ENCODE results near the gene FILIP1L. TPM values are rescaled to one million over a fixed set of nuclear protein-coding genes. Genes with fewer than 3 reads are reported as not detected.

Gene FILIP1L
- total RNA-seq, 1 experiment from 2014 or later = 0.07 TPM

- Histone ChIP-seq H3K4me3 (ENCODE audit: insufficient read depth, low read depth, low read length) (no peak overlapping the region), H3K36me3 (replicated peaks; ENCODE audit: control insufficient read depth, insufficient read depth, low read length) (no peaks in the 10 kb centered on the region), H3K27me3 (ENCODE audit: control insufficient read depth, insufficient read depth, low read length) (no peaks in the 10 kb centered on the region)
- DNase-seq = no peak
Observed at GRCh38 chr3:99970198-99970597, 144.1 kb downstream of the FILIP1L start.

- H3K36me3 ChIP-seq (replicated peaks; ENCODE audit: control insufficient read depth, insufficient read depth, low read length) = no peaks in the 10 kb centered on the region
- DNase-seq = no peak
- H3K4me3 ChIP-seq (ENCODE audit: insufficient read depth, low read depth, low read length) = no peak overlapping the region
- H3K27me3 ChIP-seq (ENCODE audit: control insufficient read depth, insufficient read depth, low read length) = no peaks in the 10 kb centered on the region
Observed at GRCh38 chr3:99969136-99969535, 145.2 kb downstream of the FILIP1L start.

- Histone ChIP-seq H3K4me3 (ENCODE audit: insufficient read depth, low read depth, low read length) (no peak overlapping the region), H3K27me3 (ENCODE audit: control insufficient read depth, insufficient read depth, low read length) (no peaks in the 10 kb centered on the region), H3K36me3 (replicated peaks; ENCODE audit: control insufficient read depth, insufficient read depth, low read length) (no peaks in the 10 kb centered on the region)
- no peak for DNase-seq
Observed at GRCh38 chr3:99967796-99968195, 146.5 kb downstream of the FILIP1L start.

- H3K4me3 ChIP-seq (ENCODE audit: insufficient read depth, low read depth, low read length) = no peak overlapping the region
- no peaks in the 10 kb centered on the region for H3K36me3 ChIP-seq (replicated peaks; ENCODE audit: control insufficient read depth, insufficient read depth, low read length)
- no peaks in the 10 kb centered on the region for H3K27me3 ChIP-seq (ENCODE audit: control insufficient read depth, insufficient read depth, low read length)
- no peak for DNase-seq
Observed at GRCh38 chr3:99966662-99967416, 147.5 kb downstream of the FILIP1L start.

- no peak for DNase-seq
- Histone ChIP-seq H3K4me3 (ENCODE audit: insufficient read depth, low read depth, low read length) (no peak overlapping the region), H3K27me3 (ENCODE audit: control insufficient read depth, insufficient read depth, low read length) (no peaks in the 10 kb centered on the region), H3K36me3 (replicated peaks; ENCODE audit: control insufficient read depth, insufficient read depth, low read length) (no peaks in the 10 kb centered on the region)
Observed at GRCh38 chr3:99965681-99966408, 148.5 kb downstream of the FILIP1L start.

GRCh38 chr3:99965077-99965476 lies 149.2 kb downstream of the FILIP1L start:
- no peak for DNase-seq
- Histone ChIP-seq H3K36me3 (replicated peaks; ENCODE audit: control insufficient read depth, insufficient read depth, low read length) (no peaks in the 10 kb centered on the region), H3K4me3 (ENCODE audit: insufficient read depth, low read depth, low read length) (no peak overlapping the region), H3K27me3 (ENCODE audit: control insufficient read depth, insufficient read depth, low read length) (no peaks in the 10 kb centered on the region)

GRCh38 chr3:99962703-99963102 lies 151.6 kb downstream of the FILIP1L start:
- DNase-seq = no peak
- H3K36me3 ChIP-seq (replicated peaks; ENCODE audit: control insufficient read depth, insufficient read depth, low read length) = no peaks in the 10 kb centered on the region
- no peak overlapping the region for H3K4me3 ChIP-seq (ENCODE audit: insufficient read depth, low read depth, low read length)
- no peaks in the 10 kb centered on the region for H3K27me3 ChIP-seq (ENCODE audit: control insufficient read depth, insufficient read depth, low read length)

- Histone ChIP-seq H3K27me3 (ENCODE audit: control insufficient read depth, insufficient read depth, low read length) (no peaks in the 10 kb centered on the region), H3K4me3 (ENCODE audit: insufficient read depth, low read depth, low read length) (no peak overlapping the region), H3K36me3 (replicated peaks; ENCODE audit: control insufficient read depth, insufficient read depth, low read length) (no peaks in the 10 kb centered on the region)
- DNase-seq = no peak
Observed at GRCh38 chr3:99961756-99962515, 152.4 kb downstream of the FILIP1L start.

- DNase-seq = no peak
- no peak overlapping the region for H3K4me3 ChIP-seq (ENCODE audit: insufficient read depth, low read depth, low read length)
Observed at GRCh38 chr3:99960941-99961340, 153.4 kb downstream of the FILIP1L start.

GRCh38 chr3:99960123-99960878 lies 154.0 kb downstream of the FILIP1L start:
- no peak overlapping the region for H3K4me3 ChIP-seq (ENCODE audit: insufficient read depth, low read depth, low read length)
- no peaks in the 10 kb centered on the region for H3K36me3 ChIP-seq (replicated peaks; ENCODE audit: control insufficient read depth, insufficient read depth, low read length)
- H3K27me3 ChIP-seq (ENCODE audit: control insufficient read depth, insufficient read depth, low read length) = no peaks in the 10 kb centered on the region
- no peak for DNase-seq

More at GRCh38 chr3:99960941-99961340, 153.4 kb downstream of the FILIP1L start:
- Histone ChIP-seq H3K27me3 (ENCODE audit: control insufficient read depth, insufficient read depth, low read length) (no peaks in the 10 kb centered on the region), H3K36me3 (replicated peaks; ENCODE audit: control insufficient read depth, insufficient read depth, low read length) (no peaks in the 10 kb centered on the region)

GRCh38 chr3:99958222-99958912 lies 155.9 kb downstream of the FILIP1L start:
- Histone ChIP-seq H3K4me3 (ENCODE audit: insufficient read depth, low read depth, low read length) (no peak overlapping the region), H3K36me3 (replicated peaks; ENCODE audit: control insufficient read depth, insufficient read depth, low read length) (no peaks in the 10 kb centered on the region), H3K27me3 (ENCODE audit: control insufficient read depth, insufficient read depth, low read length) (no peaks in the 10 kb centered on the region)
- DNase-seq = no peak

- H3K27me3 ChIP-seq (ENCODE audit: control insufficient read depth, insufficient read depth, low read length) = no peaks in the 10 kb centered on the region
- no peak for DNase-seq
Observed at GRCh38 chr3:99957151-99957796, 157.0 kb downstream of the FILIP1L start.

GRCh38 chr3:99955773-99956562 lies 158.3 kb downstream of the FILIP1L start:
- no peaks in the 10 kb centered on the region for H3K36me3 ChIP-seq (replicated peaks; ENCODE audit: control insufficient read depth, insufficient read depth, low read length)
- DNase-seq = no peak
- no peak overlapping the region for H3K4me3 ChIP-seq (ENCODE audit: insufficient read depth, low read depth, low read length)
- H3K27me3 ChIP-seq (ENCODE audit: control insufficient read depth, insufficient read depth, low read length) = no peaks in the 10 kb centered on the region

More at GRCh38 chr3:99957151-99957796, 157.0 kb downstream of the FILIP1L start:
- H3K4me3 ChIP-seq (ENCODE audit: insufficient read depth, low read depth, low read length) = no peak overlapping the region
- no peaks in the 10 kb centered on the region for H3K36me3 ChIP-seq (replicated peaks; ENCODE audit: control insufficient read depth, insufficient read depth, low read length)

All from H7 (cell line).